DND-41 (cell line): Measurements from ENCODE around the gene FPGT.

Experiments
- ATAC-seq: fragments of 200-7000 bp; cut with Tn5 transposase; 3 replicates; pipeline ENCODE4 v1.9.1; 2021; ENCODE audit warnings: low read depth; ENCODE audit not compliant: insufficient read depth
- DNase-seq: peaks from one replicate; pipeline ENCODE4 v3.0.0-alpha.2; 2020
- H2AFZ ChIP-seq: 2 replicates; pipeline ENCODE4 v1.6.0; 2012; ENCODE audit warnings: low read depth, low read length
- H3K27ac ChIP-seq: 2 replicates; pipeline ENCODE4 v1.5.1; 2012; ENCODE audit warnings: low read length, inconsistent platforms
- H3K27me3 ChIP-seq: fragments of 200-600 bp; sonication (generic); 2 replicates; pipeline ENCODE4 v1.6.0; 2012; ENCODE audit warnings: low read length, mild to moderate bottlenecking, inconsistent platforms; ENCODE audit not compliant: insufficient read depth, poor library complexity
- H3K36me3 ChIP-seq: 2 replicates; pipeline ENCODE4 v1.5.1; 2012; ENCODE audit warnings: low read length, inconsistent platforms; ENCODE audit not compliant: insufficient read depth
- H3K4me1 ChIP-seq: 2 replicates; pipeline ENCODE4 v1.5.1; 2012; ENCODE audit warnings: mild to moderate bottlenecking, low read length; ENCODE audit not compliant: insufficient read depth
- H3K4me2 ChIP-seq: 2 replicates; pipeline ENCODE4 v1.6.0; 2012; ENCODE audit warnings: mild to moderate bottlenecking, moderate library complexity, low read length, inconsistent platforms; ENCODE audit not compliant: insufficient read depth
- H3K4me3 ChIP-seq, 2 experiments: fragments of 200-600 bp in 1 of 2; shearing (Covaris generic) in 1 of 2; 2 replicates each; pipeline ENCODE4 v1.5.1; 2012 to 2016; ENCODE audit warnings: inconsistent platforms in 2 of 2, low read length in 2 of 2, mild to moderate bottlenecking in 2 of 2, low read depth in 1 of 2, moderate library complexity in 1 of 2
- H3K79me2 ChIP-seq: 2 replicates; pipeline ENCODE4 v1.6.0; 2012; ENCODE audit warnings: low read length, inconsistent platforms; ENCODE audit not compliant: insufficient read depth
- H3K9ac ChIP-seq: 2 replicates; pipeline ENCODE4 v1.6.0; 2012; ENCODE audit warnings: low read depth, mild to moderate bottlenecking, inconsistent platforms, low read length, moderate library complexity
- H3K9me3 ChIP-seq: 2 replicates; pipeline ENCODE4 v1.5.1; 2012; ENCODE audit warnings: low read length, moderate library complexity, mild to moderate bottlenecking, inconsistent platforms; ENCODE audit not compliant: insufficient read depth, severe bottlenecking
- H4K20me1 ChIP-seq: 2 replicates; pipeline ENCODE4 v1.6.0; 2012; ENCODE audit warnings: low read length; ENCODE audit not compliant: insufficient read depth
- CTCF ChIP-seq: IDR thresholded peaks from 2 replicates; pipeline ENCODE4 v1.5.1; 2012; ENCODE audit warnings: borderline replicate concordance, low read length, moderate library complexity, mild to moderate bottlenecking; ENCODE audit not compliant: poor library complexity, severe bottlenecking; ENCODE audit errors: extremely low read depth
- EZH2 ChIP-seq: IDR thresholded peaks from 3 replicates; pipeline ENCODE4 v1.6.1; 2012; ENCODE audit warnings: borderline replicate concordance, low read depth, mild to moderate bottlenecking, moderate library complexity, low read length, inconsistent platforms; ENCODE audit not compliant: severe bottlenecking

Gene FPGT

GRCh38 chr1:74215229-74215628, 17.2 kb downstream of the FPGT start:
- H3K79me2 ChIP-seq: no peaks in the 10 kb centered on the region
- no peak for ATAC-seq

DNA sequence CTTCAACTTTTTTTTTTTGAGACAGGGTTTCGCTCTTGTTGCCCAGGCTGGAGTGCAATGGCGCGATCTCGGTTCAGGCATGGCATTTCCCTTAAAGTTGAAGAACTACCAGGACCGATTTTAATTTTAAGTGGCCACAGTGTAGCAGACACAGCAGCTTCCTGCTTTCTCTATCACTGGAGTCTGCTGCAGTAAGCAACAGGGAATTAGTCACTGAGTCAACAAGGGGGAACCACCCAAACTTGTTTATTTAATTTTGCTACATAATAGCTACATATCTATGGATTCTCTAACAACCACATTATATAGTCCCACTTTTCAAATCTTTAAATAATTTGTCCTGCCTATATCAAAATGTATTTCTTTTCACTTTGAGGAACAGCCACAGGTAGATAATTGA, 24.7 kb downstream of the FPGT start:
- Histone ChIP-seq H3K4me1 (no peaks in the 10 kb centered on the region), H3K27me3 (no peaks in the 10 kb centered on the region), H2AFZ (no peak overlapping the region), H3K36me3 (no peaks in the 10 kb centered on the region), H3K9ac (no peak overlapping the region), H4K20me1 (no peaks in the 10 kb centered on the region), H3K9me3 (no peaks in the 10 kb centered on the region), H3K4me3 (no peak overlapping the region), H3K79me2 (no peaks in the 10 kb centered on the region), H3K4me2 (no peak overlapping the region), H3K27ac (no peak overlapping the region)
- DNase-seq: no peak
- TF ChIP-seq EZH2: no peak
- TF ChIP-seq CTCF: no peak
- ATAC-seq: no peak

More at GRCh38 chr1:74215229-74215628, 17.2 kb downstream of the FPGT start:
- no peak overlapping the region for H3K9ac ChIP-seq
- no peak for DNase-seq
- no peak overlapping the region for H3K27ac ChIP-seq
- no peak for TF ChIP-seq CTCF
- no peak overlapping the region for H3K4me2 ChIP-seq
- no peaks in the 10 kb centered on the region for H3K9me3 ChIP-seq
- no peak overlapping the region for H3K4me3 ChIP-seq
- H3K4me1 ChIP-seq: no peaks in the 10 kb centered on the region
- no peaks in the 10 kb centered on the region for H3K36me3 ChIP-seq
- no peak overlapping the region for H2AFZ ChIP-seq
- no peaks in the 10 kb centered on the region for H3K27me3 ChIP-seq
- no peaks in the 10 kb centered on the region for H4K20me1 ChIP-seq

DNA sequence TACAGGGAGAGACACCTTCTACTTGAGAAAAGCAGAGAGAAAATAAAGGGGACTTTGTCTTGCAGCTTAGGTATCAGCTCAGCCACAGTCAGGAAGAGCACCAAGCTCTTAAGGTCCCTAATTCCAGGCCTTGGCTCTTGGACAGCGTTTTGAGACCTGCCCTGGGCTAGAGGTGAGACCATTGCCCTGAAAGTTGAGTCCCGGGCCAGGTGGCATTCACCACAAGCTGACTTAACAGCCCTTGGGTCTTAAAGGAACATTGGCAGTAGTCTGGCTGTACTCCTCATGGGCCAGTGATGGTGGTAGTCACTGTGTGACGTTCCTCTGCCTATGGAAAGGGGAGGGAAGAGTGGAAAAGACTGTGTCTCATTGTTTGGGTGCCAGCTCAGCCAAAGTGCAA, 25.4 kb downstream of the FPGT start:
- Histone ChIP-seq H4K20me1 (no peaks in the 10 kb centered on the region), H3K9ac (no peak overlapping the region), H3K4me2 (no peak overlapping the region), H3K27ac (no peak overlapping the region), H3K36me3 (no peaks in the 10 kb centered on the region), H3K9me3 (no peaks in the 10 kb centered on the region), H3K4me3 (no peak overlapping the region), H2AFZ (no peak overlapping the region), H3K79me2 (no peaks in the 10 kb centered on the region), H3K27me3 (no peaks in the 10 kb centered on the region), H3K4me1 (no peaks in the 10 kb centered on the region)
- ATAC-seq: no peak
- TF ChIP-seq EZH2 (no peak), CTCF (no peak)
- DNase-seq: no peak

GRCh38 chr1:74235153-74235552, 37.1 kb downstream of the FPGT start, which contains the start of gene TNNI3K:
Gene TNNI3K (plus strand): TSS chr1:74235387. CDS start chr1:74235452, 65 bp downstream.
- no peaks in the 10 kb centered on the region for H4K20me1 ChIP-seq
- H3K36me3 ChIP-seq: no peaks in the 10 kb centered on the region
- H3K4me3 ChIP-seq: no peak within 1 kb of the TSS
- no peak within 1 kb of the TSS for H3K4me2 ChIP-seq
- no peaks in the 10 kb centered on the region for H3K4me1 ChIP-seq
- H3K27ac ChIP-seq: no peak within 1 kb of the TSS
- no peak for TF ChIP-seq EZH2
- TF ChIP-seq CTCF: no peak
- H2AFZ ChIP-seq: no peak within 1 kb of the TSS
- H3K27me3 ChIP-seq: no peaks in the 10 kb centered on the region
- no peaks in the 10 kb centered on the region for H3K9me3 ChIP-seq
- DNase-seq (no peak), ATAC-seq (no peak)
- no peaks in the 10 kb centered on the region for H3K79me2 ChIP-seq
- no peak within 1 kb of the TSS for H3K9ac ChIP-seq
